GM15510 (cell line): ENCODE results near the gene TFF3.

Experiments used
- POLR2A ChIP-seq: IDR thresholded peaks from 3 replicates; pipeline ENCODE4 v1.6.1; 2011; ENCODE audit warnings: borderline replicate concordance; ENCODE audit not compliant: insufficient read length; ENCODE audit errors: extremely low read depth

Gene TFF3

DNA sequence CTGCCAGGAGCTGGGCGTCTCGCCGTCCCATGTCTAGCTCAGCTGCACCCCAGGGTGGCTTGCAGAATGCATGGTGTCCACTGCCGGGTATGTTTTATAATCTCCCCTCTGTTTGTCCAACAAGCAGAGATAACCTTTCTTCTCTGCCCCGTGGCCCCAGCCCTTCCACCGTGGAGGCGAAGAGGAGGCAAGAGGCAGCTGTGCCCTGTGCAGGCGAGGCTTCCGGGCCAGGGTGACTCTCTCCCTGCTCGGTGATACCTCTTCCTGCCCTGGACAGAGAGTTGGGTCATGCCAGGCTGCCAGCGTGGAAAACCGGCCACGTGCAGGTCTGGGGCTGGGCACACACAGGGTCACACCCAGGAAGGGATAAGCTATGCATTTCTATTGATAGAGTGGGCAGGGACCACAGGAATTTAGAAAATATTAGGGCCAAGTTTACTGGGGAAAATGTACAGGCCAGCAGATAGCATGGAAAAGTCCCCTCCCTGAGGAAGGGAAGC, 35.8 kb upstream of the TFF3 start, which contains the start of gene TFF2:
TFF2 (minus strand) TSS at position 68 of the 500 bp plus-strand sequence; CDS start at position 31, 37 bp downstream.
- TF ChIP-seq POLR2A: no peak

- no peak for TF ChIP-seq POLR2A
Observed at GRCh38 chr21:42350318-42350910, 35.2 kb upstream of the TFF3 start.

GRCh38 chr21:42349420-42350317, 34.5 kb upstream of the TFF3 start:
- no peak for TF ChIP-seq POLR2A

GRCh38 chr21:42348762-42349161, 33.6 kb upstream of the TFF3 start:
- TF ChIP-seq POLR2A: no peak

GRCh38 chr21:42347601-42348327, 32.6 kb upstream of the TFF3 start:
- no peak for TF ChIP-seq POLR2A

- no peak for TF ChIP-seq POLR2A
Observed at GRCh38 chr21:42346866-42347600, 31.8 kb upstream of the TFF3 start.

GRCh38 chr21:42346441-42346840, 31.2 kb upstream of the TFF3 start:
- TF ChIP-seq POLR2A: no peak

- no peak for TF ChIP-seq POLR2A
Observed at GRCh38 chr21:42344631-42345030, 29.4 kb upstream of the TFF3 start.

GRCh38 chr21:42343963-42344510, 28.8 kb upstream of the TFF3 start:
- no peak for TF ChIP-seq POLR2A

DNA sequence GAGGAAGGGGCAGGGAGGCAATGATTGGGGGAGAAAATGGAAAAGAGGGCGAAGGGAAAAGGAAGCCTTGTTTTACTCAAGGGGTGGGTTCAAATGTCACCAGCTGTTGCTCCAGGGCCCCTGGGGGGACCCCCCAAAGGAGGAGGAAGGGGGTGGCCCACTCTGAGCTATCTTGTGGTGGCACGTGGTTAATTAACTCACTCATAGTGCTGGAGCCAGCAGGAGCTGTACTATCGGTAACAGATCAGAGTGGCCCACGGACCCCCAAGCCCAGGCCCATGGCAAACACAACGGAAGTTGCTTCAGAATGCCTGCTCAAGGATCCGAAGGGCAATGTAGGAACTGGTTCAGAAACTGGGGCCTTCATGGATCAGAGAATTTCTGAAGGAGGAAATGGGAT, 28.3 kb upstream of the TFF3 start:
- TF ChIP-seq POLR2A: no peak

DNA sequence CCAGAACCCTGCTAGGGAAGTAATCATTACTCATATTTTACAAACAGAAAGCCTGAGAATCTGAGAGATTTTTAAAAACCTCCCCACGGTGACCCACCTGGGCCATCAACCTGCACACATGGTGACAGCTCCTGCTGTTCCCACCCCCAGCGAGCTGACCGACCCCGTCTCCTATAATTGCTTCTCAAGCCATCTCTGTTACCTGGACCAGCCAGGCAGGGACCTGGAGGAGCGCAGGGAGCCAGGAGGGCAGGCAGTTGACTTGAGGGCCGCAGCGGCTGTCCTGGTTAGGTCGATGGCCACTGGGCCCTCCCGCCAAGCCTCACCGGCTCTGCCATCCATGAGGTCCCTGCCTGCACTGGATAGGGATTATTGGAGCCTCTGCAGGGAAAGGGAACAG, 27.9 kb upstream of the TFF3 start:
- TF ChIP-seq POLR2A: no peak

GRCh38 chr21:42341776-42342542, 26.8 kb upstream of the TFF3 start:
- TF ChIP-seq POLR2A: no peak
